Right lobe of liver (tissue), 6 donors: ENCODE data around the gene GCK. TPM values are rescaled to one million over a fixed set of nuclear protein-coding genes. Genes with fewer than 3 reads are reported as not detected.

Experiments
- ATAC-seq, 4 donors: fragments of 200-7000 bp; cut with Tn5 transposase; one replicate each; pipeline ENCODE4 v1.9.1; 2020; ENCODE audit warnings: mild to moderate bottlenecking in 4 of 4, moderate library complexity in 4 of 4
- DNase-seq, 3 donors: peaks; one replicate each; pipeline ENCODE4 v3.0.0-alpha.2; 2020
- H3K27ac ChIP-seq, 3 donors: fragments of 200-600 bp; one replicate each; pipeline ENCODE4 v1.8.0; 2022
- H3K27me3 ChIP-seq, 2 donors: fragments of 200-600 bp; one replicate each; pipeline ENCODE4 v1.8.0; 2022
- H3K36me3 ChIP-seq, 4 donors: fragments of 200-600 bp; sonication (generic) in 1 of 4; one replicate each; pipeline versions ENCODE4 v1.5.1 to v1.8.0; 2017 to 2022; ENCODE audit warnings: control low read depth in 1 of 4
- H3K4me1 ChIP-seq, 4 donors: fragments of 200-600 bp; sonication (generic) in 1 of 4; one replicate each; pipeline versions ENCODE4 v1.5.1 to v1.8.0; 2017 to 2022; ENCODE audit warnings: control low read depth in 1 of 4
- H3K4me3 ChIP-seq, 3 donors: fragments of 200-600 bp; one replicate each; pipeline ENCODE4 v1.8.0; 2022
- H3K9me3 ChIP-seq, 4 donors: fragments of 200-600 bp; sonication (generic) in 1 of 4; one replicate each; pipeline versions ENCODE4 v1.5.1 to v1.8.0; 2017 to 2022; ENCODE audit warnings: control low read depth in 1 of 4
- POLR2A ChIP-seq: fragments of 450-650 bp; IDR thresholded peaks from one replicate; pipeline ENCODE4 v1.6.1; 2017; ENCODE audit warnings: antibody characterized with exemption, mild to moderate bottlenecking
- WGBS: methylation state at CpG from one replicate; pipeline ENCODE4 v1.1.6; 2018; ENCODE audit warnings: low coverage, low lambda C conversion rate; ENCODE audit not compliant: insufficient coverage; ENCODE audit errors: missing lambda C conversion rate; 5-methylcytosine and 5-hydroxymethylcytosine counted together
- intact Hi-C, 2 donors: fragments of 100-400 bp; cut with DNase I; formaldehyde crosslinking; loops; one replicate each; pipeline versions ENCODE4 v1.11.2 to v1.14.1; 2022
- total RNA-seq, 6 experiments: library from RNA; depleted of rRNA in 2 of 6; stranded (reverse); fragments of >200 nt in 2 of 6; fragmentation: NEBNext Ultra II Directional in 3 of 6; extraction: Animal tissue kit (Norgen Biotek cat#: 25700) in 3 of 6; gene quantifications; one replicate each; pipeline versions ENCODE4 v1.1.0 to v1.2.4, GENCODE V29; 2016 to 2023
- TF ChIP-seq, protein P1 (sequence below), 4 donors: fragments of 200-600 bp in 3 of 4; fragments of 450-650 bp in 1 of 4; IDR thresholded peaks; one replicate each; pipeline versions ENCODE4 v1.5.1 to v1.8.0; 2016 to 2022; ENCODE audit warnings: antibody characterized with exemption in 4 of 4, mild to moderate bottlenecking in 2 of 4
- donor health status: DM: no; HTN: yes; CAD: no.
- donor health status: DM: no; HTN: no; CAD: no.
- donor health status: DM: no; HTN: no; CAD: no.
- donor health status: DM: no; HTN: yes; CAD: no.
- donor health status: DM: no; HTN: yes; CAD: no.

GCK gene
- total RNA-seq, 6 experiments from 2014 or later, result 0.50 to 5.9 (median 2.0) TPM

DNA sequence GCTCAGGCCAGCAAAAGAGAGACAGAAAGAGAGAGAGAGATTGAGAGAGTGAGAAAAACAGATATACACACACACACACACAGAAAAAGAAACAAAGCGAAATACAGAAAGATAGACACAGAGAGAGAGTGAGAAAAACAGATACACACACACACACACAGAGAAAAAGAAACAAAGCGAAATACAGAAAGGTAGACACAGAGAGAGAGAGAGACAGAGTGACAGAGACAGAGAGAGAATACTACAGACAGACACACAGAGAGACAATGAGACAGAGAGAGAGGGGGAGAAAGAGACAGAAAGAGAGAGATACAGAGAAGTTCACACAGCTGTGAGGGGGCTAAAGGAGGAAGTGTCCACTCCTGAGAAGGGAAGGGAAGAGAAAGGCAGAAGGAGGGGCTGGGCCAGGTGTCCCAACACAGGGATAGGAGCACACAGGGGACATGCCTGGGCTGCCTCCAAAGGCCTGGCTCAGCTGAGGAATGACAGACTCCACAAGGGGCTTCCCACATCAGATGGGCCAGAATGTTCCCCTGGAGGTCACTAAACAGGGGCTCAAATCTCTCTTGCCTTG is 4.3 kb downstream of the GCK start:
- peaks cover 0 to 4% (median 0%) of the 10 kb centered on the region in 4 donors for H3K9me3 ChIP-seq
- no peaks in the 10 kb centered on the region for H3K36me3 ChIP-seq
- no peak overlapping the region for H3K27ac ChIP-seq
- 80% methylated on average over 1 of the region's 2 CpGs for WGBS
- no peak overlapping the region for H3K4me3 ChIP-seq
- intact Hi-C loops, result no loop called here
- H3K4me1 ChIP-seq, result no peaks in the 10 kb centered on the region
- TF ChIP-seq, protein P1, sequence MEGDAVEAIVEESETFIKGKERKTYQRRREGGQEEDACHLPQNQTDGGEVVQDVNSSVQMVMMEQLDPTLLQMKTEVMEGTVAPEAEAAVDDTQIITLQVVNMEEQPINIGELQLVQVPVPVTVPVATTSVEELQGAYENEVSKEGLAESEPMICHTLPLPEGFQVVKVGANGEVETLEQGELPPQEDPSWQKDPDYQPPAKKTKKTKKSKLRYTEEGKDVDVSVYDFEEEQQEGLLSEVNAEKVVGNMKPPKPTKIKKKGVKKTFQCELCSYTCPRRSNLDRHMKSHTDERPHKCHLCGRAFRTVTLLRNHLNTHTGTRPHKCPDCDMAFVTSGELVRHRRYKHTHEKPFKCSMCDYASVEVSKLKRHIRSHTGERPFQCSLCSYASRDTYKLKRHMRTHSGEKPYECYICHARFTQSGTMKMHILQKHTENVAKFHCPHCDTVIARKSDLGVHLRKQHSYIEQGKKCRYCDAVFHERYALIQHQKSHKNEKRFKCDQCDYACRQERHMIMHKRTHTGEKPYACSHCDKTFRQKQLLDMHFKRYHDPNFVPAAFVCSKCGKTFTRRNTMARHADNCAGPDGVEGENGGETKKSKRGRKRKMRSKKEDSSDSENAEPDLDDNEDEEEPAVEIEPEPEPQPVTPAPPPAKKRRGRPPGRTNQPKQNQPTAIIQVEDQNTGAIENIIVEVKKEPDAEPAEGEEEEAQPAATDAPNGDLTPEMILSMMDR (IDR thresholded peaks at IDR 0.05), result no peak
- TF ChIP-seq POLR2A, result no peak
- ATAC-seq (no peak), DNase-seq (no peak)
- no peaks in the 10 kb centered on the region for H3K27me3 ChIP-seq

DNA sequence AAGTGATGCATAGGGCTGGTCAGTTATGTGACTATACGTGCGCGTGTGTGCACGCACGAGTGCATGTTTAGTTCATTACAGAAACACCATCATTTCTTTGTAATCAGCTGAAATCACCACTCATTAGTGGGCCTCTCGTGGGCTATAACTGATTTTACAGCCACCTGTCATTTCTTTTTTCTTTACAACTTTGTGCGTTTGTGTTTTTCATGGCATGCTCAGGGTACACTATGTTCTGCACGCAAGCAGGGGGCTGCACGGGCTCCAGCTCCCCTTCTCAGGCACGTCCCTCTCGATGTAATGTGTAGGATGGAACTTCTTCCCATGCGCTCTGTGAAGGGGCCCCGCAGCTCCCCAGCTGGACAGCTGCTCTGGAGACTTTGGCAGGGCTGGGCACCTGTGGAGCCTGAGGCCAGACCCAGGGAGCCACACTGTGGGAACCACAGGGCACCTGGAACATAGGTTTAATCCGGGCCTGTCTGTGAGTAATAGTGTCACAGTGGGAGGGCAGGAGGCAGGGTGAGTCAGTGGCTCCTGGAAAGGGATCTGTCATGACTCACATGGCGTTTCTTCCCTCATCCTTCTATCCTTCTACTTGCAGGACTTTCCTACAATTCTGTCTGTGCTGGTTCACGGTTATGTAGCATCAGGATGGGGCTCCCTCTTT is 4.9 kb downstream of the GCK start:
- peak in 1 of 4 donors; percentile 47 for ATAC-seq
- intact Hi-C loops, result no loop called here
- H3K4me3 ChIP-seq, result no peak overlapping the region
- no peak for DNase-seq
- 76% methylated on average over 12 of the region's 16 CpGs for WGBS
- no peaks in the 10 kb centered on the region for H3K4me1 ChIP-seq
- H3K27ac ChIP-seq, result no peak overlapping the region
- H3K36me3 ChIP-seq, result no peaks in the 10 kb centered on the region
- TF ChIP-seq, protein P1 (IDR thresholded peaks at IDR 0.05), result no peak
- no peak for TF ChIP-seq POLR2A
- no peaks in the 10 kb centered on the region for H3K27me3 ChIP-seq
- H3K9me3 ChIP-seq, result peaks cover 0 to 4% (median 0%) of the 10 kb centered on the region in 4 donors

- 50% methylated on average over 2 of the region's 2 CpGs for WGBS
- no peak for DNase-seq
- Histone ChIP-seq H3K27ac (no peak overlapping the region), H3K9me3 (peaks cover 0 to 4% (median 0%) of the 10 kb centered on the region in 4 donors), H3K36me3 (no peaks in the 10 kb centered on the region), H3K4me3 (no peak overlapping the region), H3K27me3 (no peaks in the 10 kb centered on the region), H3K4me1 (no peaks in the 10 kb centered on the region)
- TF ChIP-seq POLR2A, result no peak
- ATAC-seq, result no peak
- intact Hi-C loops, result no loop called here
Observed at GRCh38 chr7:44183386-44183785, 5.9 kb downstream of the GCK start.

GRCh38 chr7:44182827-44183226 is 6.4 kb downstream of the GCK start:
- H3K27ac ChIP-seq, result no peak overlapping the region
- no peaks in the 10 kb centered on the region for H3K27me3 ChIP-seq
- no peak overlapping the region for H3K4me3 ChIP-seq
- intact Hi-C loops, result no loop called here
- 86% methylated on average over 5 of the region's 5 CpGs for WGBS
- H3K4me1 ChIP-seq, result no peaks in the 10 kb centered on the region
- ATAC-seq (no peak), DNase-seq (no peak)
- H3K9me3 ChIP-seq, result peaks cover 0 to 4% (median 0%) of the 10 kb centered on the region in 4 donors
- TF ChIP-seq POLR2A, result no peak
- TF ChIP-seq, protein P1 (IDR thresholded peaks at IDR 0.05), result no peak
- H3K36me3 ChIP-seq, result no peaks in the 10 kb centered on the region

DNA sequence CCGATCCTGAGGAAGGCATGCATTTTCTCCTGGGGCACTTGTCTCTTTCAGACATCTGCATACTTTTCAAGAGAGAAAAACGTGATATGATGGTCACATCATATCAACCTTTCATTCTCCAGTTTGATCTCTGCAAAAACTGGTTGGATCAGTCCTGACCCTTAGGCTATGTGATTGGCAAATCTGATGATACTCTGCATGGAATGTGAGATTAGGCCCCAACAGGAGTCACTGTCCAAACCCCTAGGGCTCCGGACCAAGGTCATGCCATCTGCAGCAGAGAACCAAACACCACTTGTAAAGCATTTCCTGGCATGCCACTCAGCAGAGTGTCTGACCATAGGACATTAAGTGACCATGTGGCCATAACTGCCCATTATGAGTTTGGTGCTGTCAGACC is 8.6 kb downstream of the GCK start:
- intact Hi-C loops, result no loop called here
- no peaks in the 10 kb centered on the region for H3K4me1 ChIP-seq
- 56% methylated on average over 3 of the region's 3 CpGs for WGBS
- TF ChIP-seq POLR2A, result no peak
- TF ChIP-seq, protein P1 (IDR thresholded peaks at IDR 0.05), result no peak
- no peak overlapping the region for H3K27ac ChIP-seq
- peaks cover 0 to 4% (median 0%) of the 10 kb centered on the region in 4 donors for H3K9me3 ChIP-seq
- ATAC-seq (no peak), DNase-seq (no peak)
- H3K27me3 ChIP-seq, result no peaks in the 10 kb centered on the region
- no peaks in the 10 kb centered on the region for H3K36me3 ChIP-seq
- H3K4me3 ChIP-seq, result no peak overlapping the region
